ENCODE results near the gene TNFAIP8L2.
"Not testable (repeated sequence)": the region's sequence is repeated elsewhere in the genome, so short reads cannot be mapped to it uniquely, and the experiment has no call there.

Gene TNFAIP8L2

DNA sequence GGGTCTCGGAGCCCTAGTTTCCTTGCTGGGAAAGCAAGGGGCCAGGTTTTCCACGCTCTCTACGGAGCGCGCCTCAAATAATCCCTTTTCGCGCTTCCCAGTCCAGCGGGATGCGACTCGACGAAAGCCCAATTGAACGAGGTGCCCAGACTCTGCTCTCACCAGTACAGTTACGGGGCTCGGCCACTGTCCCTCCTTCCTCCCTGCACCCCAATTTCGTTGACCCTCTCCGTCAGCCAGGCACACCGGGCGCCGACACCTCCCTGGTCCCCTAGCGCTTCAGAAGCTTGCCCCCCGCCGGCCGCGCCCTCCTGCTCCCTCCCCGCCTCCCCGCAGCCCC is 10.4 kb upstream of the TNFAIP8L2 start:
- DNase-seq (ENCODE audit: low read depth): no peak

DNA sequence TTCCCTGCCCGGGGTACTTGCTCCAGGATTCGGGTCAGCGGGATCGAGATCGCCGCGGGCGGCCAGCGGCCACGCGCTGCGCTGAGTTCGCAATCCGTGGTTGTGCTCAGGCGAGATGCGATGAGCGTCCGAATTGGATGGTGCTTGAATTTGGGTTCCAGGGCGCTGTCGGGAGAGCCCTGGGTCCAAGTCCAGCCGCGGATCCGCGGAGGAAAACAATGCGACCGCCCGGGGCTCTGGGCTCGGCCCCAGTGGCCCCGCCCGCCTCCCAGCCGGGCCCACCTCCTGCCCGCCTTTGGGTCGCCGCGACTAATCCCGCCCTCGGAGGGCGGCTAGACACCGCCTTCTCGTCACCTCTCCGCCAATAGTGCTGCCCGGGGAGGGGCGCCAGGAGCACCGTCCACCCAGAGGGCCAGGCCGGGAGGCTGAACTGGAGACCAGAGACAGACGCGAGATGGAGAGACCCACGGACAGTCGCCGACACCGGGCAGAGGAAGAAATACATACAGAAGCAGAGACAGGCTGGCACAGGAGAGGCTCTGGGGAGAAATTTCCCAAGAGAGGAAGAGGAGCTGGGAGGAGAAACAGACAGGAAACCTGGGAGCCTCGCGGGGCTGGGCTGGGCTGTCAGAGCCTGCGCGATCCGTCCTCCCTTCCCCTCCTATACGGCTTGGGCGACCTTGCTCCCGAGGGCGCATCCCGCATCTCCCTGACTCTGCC is 9.9 kb upstream of the TNFAIP8L2 start, which contains the start of gene SEMA6C:
Gene SEMA6C, minus strand, starts transcription at position 220 of the 720 bp plus-strand sequence. CDS start 4,010 bp downstream, outside the sequence.
- peak; percentile 85 for DNase-seq (ENCODE audit: low read depth)

DNA sequence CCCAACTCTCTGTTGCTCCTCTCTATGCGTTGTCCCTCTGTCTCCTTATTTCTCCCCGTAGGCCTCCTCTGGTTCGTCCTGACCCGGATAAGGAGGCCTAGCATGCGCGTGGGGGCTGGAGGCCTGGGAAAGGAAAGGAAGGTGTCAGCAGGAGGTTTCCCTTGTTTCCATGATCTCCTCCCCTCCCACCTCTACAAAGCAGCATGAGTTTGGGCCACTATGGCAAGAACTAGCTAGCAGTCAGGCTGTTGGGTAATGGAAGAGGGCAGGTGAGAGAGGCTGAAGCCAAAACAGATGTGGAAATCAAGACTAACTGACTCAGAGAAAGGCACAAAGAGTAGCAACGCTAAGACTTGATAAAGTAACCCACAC is 9.3 kb upstream of the TNFAIP8L2 start:
- no peak for DNase-seq (ENCODE audit: low read depth)

DNA sequence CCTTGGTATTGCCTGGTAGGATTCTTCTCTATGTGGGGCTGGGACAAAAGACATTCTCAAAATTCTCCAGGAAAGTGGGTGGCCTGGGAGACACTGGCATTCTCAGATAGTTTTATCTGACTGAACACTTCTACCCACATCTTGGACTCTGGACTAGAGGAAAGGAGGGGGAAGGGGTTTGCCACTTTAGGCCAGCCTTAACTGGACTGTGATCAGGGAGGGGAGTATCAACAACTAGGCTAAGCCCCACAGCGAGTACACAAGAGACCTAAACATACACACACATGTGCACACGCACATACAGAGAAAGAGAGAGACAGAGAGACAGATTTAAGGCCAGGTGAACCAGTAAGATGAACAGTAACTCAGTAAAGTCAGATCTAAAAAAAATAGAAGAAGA is 8.8 kb upstream of the TNFAIP8L2 start:
- DNase-seq (ENCODE audit: low read depth): no peak

DNA sequence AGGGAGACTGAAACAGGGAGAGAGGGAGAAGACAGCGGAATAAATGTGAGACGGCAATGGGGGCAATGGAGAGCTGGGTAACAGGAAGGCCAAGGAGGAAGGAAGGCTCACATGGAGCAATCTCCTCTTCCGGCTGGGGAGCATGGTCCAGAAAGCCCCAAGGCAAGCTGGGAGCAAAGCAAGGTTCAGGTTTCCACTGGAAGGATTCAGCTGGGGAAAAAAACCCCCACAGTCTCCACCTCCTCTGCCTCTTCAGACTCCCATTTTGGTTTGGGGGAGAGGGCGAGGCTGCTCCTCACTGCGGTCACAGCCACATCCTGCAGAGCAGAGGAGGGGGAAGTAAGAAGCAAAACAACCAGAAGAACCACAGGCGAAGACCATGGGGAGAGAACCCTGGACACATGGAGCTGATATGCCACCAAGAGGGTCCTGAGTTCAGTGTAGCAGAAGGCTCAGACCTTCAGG is 650 bp downstream of the TNFAIP8L2 start:
- DNase-seq (ENCODE audit: low read depth): peak; percentile 49

DNA sequence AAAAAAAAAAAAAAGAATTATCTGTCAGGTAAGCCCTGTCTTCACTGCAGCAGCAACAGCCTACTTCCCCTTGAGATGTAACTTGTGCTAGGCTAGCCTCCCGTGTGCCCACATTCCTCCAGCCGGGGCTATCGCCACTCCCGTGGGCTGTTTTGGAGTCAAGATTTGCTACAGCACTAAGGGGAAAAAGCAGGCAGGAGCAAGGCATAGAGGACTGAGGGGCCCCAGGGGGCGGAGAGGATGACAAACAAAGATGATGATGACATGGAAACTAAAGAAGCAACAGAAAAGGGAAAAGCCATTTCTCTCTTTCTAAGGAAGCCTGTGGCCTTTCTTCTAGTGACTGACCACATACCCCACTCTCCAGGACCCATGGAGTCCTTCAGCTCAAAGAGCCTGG is 1.9 kb downstream of the TNFAIP8L2 start:
- peak; percentile 42 for DNase-seq (ENCODE audit: low read depth)

DNA sequence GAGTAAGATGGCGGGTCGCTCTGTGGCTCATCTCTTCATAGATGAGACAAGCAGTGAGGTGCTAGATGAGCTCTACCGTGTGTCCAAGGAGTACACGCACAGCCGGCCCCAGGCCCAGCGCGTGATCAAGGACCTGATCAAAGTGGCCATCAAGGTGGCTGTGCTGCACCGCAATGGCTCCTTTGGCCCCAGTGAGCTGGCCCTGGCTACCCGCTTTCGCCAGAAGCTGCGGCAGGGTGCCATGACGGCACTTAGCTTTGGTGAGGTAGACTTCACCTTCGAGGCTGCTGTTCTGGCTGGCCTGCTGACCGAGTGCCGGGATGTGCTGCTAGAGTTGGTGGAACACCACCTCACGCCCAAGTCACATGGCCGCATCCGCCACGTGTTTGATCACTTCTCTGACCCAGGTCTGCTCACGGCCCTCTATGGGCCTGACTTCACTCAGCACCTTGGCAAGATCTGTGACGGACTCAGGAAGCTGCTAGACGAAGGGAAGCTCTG is 2.4 kb downstream of the TNFAIP8L2 start:
- DNase-seq (ENCODE audit: low read depth): no peak

DNA sequence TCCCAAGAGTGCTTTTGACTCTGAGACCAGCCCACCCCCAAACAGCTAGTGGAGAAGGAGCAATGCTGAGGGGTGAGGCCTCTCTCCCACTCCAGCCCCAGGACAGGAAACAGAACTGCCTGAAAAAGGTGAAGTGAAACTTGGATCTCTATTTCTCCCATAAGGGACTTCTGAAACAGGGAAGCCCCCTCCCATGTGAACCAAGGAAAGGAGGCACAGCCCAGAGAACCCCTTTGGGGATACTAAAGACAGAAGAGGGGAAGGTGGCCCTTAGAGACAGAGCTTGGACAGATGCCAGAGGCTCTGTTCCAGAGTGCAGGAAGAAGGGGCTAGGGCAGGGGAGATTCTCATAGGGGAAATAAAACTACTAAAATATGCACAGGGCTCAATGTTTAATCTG is 2.9 kb downstream of the TNFAIP8L2 start:
- DNase-seq (ENCODE audit: low read depth): no peak

DNA sequence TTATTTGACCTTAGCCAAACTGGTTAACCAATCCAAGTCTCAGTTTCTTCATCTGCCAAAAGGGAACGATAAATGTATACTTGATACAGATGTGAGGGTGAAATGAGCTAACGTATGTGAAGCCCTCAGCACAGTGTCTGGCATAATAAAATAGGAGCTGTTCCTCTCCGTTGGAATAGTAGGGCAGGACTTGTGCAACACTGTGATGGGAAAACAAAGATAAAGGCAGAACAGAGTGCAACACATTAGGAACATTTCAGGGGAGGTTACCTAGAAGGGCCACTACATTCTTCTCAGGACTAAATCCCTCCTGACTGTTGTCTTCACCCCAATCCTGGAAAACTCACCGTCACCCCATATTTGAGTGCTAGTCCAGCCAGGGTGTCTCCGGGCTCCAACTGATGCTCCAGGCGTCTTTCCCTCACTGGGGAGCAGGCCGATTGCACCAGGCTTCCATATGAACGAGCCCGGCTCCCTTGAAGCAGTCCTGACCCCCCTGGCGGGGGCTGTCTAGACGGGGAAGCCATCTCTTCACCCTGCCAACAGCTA is 8.4 kb downstream of the TNFAIP8L2 start:
- no peak for DNase-seq (ENCODE audit: low read depth)

DNA sequence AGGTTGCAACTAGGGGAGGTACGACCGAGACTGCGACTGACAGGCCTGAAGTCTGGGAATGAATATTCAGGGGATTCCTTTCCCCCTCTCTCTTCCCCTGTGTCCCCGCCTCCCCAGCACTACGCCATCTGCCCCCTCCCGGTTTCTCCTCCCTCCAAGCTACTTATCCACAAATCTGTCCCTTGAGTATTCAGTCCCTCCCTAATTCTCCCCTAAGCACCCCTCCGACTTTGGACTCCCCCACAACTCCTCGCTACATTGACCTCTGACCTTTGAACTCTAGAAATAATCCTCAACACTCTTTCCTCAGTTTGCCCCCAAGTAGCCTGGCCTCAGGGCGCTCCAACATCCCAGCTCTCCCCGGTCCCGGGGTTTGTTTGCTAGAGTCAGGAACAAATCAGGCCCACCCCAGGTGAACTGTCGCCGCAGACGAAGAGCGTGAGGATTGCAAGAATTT is 8.9 kb downstream of the TNFAIP8L2 start:
- no peak for DNase-seq (ENCODE audit: low read depth)

DNA sequence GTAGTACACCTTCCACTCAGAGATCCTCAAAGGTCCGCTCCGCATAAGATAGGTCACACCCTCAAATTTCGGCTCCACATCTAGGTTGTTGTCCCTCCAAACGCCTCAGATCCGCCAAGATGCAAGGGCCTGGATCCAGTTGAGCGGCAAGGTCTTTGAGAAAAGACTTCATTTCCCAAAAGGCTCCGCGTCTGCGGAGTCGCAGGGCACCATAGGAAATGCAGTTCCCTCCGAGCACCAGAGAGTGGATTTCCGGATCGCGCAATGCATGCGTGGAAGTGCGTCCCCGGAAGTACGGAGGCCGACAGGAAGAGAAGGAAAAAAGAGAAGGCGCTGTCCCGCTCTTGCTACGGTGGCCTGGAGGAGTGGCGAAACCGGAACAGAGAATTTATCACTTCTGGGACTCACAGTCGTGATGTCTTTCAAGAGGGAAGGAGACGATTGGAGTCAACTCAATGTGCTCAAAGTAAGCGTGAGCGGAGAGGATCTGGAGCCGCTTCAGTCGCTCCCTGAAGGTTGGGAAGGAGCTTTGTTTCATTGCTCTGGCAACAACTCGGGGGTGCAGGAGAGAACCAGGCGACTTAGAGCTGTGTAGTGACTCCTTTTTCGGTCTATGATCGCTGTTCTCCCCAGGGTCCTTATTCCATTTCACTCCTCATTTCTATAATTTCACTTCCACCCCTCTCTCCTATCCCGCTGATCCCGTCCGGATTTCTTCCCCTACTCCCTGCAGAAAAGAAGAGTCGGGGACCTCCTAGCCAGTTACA is 9.5 kb downstream of the TNFAIP8L2 start, which contains the start of the genes LYSMD1 and SCNM1:
Gene LYSMD1, minus strand, starts transcription at position 165 of the 767 bp plus-strand sequence. CDS start 644 bp downstream, outside the sequence.
Gene SCNM1, plus strand, starts transcription at position 407 of the 767 bp plus-strand sequence. Its CDS starts 9 bp downstream, at position 416.
- DNase-seq (ENCODE audit: low read depth): peak; percentile 88

DNA sequence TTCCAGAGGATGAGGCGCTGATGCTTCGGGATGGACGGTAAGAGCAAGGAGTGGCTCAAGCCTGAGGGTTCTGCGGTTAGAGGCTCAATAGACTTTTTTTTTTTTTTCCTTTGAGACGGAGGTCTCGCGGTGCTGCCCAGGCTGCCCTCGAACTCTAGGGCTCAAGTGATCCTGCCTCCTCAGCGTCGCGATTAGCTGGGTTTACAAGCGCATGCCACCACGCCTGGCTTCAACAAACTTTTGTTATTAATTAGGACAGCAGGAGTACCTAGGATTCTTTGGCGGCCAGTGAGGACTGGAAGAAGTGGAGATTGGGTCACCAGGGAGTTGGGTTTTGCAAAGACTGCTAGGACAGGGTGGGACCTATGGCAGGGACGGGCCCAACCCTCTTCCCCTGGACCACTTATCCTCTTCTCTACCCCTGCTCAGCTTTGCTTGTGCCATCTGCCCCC is 10.1 kb downstream of the TNFAIP8L2 start:
- no peak for DNase-seq (ENCODE audit: low read depth)

DNA sequence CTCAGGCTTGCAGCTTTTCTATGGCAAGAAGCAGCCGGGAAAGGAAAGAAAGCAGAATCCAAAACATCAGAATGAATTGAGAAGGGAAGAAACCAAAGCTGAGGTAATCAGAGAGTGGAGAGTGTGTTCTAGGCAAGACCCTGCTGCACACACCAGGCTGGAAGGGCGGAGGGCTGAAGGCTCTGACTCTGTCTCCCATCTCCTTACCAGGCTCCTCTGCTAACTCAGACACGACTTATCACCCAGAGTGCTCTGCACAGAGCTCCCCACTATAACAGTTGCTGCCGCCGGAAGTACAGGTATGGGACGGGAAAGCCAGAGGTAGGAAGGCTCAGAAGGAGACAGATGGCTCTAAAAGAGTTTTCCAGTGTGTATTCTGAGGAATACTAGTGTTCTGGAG is 10.7 kb downstream of the TNFAIP8L2 start:
- no peak for DNase-seq (ENCODE audit: low read depth)

DNA sequence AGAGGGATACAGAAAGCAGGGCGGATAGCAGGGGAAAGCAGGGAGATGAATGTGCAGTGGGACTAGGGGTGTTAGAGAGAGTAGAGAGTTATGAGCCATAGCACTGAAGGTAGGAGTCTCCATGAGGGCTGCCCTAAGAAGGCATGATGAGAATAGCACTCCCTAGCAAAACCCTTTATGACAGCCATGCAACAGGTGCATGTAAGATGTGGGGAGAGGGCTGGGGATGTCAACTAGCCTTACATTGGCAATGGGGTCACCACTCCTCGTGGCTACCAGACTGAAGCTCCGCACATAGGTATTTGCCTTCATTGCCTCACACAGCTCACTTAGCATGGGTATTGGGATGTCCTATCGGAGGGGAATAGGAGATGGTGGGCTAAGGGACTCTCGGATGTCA is 14.7 kb downstream of the TNFAIP8L2 start:
- DNase-seq (ENCODE audit: low read depth): no peak

DNA sequence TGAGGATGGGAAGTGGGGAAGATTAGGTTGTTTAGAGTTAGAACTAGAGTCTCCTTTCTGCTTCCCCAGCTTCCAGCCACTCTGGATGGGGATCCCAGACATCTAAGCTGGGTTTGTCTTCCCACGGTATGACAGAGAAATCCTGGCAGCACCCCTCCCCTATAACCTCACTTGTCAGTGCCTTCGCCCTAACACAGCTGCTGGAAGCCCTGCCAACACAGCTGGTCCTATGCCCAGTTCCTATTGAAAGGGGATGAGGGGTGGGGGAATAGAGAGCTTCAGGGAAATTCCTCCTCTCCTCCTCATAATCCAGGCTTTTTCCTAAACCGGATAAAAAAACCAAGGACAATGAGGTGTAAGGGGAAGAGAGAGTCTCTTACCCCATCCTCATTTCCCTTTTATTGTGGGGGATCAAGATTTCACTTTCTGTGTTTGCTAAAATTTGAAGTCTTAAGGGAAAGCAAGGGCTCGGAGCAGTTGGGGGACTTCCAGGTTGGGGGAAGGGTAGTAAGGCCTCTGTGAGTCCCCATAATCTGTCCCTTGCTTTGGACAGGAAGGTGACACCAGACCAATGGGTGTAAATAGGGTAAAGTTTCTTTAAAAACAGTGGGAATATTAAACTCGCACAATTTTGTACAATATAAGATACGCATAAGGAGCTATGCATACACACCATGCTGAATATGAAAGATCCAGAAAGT is 18.7 kb downstream of the TNFAIP8L2 start:
- no peak for DNase-seq (ENCODE audit: low read depth)

DNA sequence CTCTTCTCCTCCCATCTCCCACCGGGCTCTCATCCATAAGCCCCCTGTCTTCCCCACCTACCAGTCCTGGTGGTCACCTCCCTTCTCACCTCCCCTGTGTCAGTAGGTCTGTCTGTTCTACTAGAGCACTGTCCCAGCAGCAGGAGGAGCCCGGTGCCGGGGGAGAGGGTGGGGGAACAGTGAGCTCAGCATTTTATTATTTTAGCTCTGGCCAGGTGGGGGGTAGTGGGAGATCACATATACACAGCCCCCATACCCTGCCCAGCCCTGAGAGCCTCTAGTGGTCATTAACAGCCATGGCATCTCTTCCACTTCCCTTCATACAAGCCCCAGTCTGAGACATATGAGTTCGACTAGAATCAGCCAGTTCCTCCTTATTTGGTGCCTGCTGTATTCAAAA is 19.4 kb downstream of the TNFAIP8L2 start, which contains the start of gene TMOD4:
Gene TMOD4, minus strand, starts transcription at position 119 of the 400 bp plus-strand sequence. CDS start 1,106 bp downstream, outside the sequence.
- DNase-seq (ENCODE audit: low read depth): no peak

DNA sequence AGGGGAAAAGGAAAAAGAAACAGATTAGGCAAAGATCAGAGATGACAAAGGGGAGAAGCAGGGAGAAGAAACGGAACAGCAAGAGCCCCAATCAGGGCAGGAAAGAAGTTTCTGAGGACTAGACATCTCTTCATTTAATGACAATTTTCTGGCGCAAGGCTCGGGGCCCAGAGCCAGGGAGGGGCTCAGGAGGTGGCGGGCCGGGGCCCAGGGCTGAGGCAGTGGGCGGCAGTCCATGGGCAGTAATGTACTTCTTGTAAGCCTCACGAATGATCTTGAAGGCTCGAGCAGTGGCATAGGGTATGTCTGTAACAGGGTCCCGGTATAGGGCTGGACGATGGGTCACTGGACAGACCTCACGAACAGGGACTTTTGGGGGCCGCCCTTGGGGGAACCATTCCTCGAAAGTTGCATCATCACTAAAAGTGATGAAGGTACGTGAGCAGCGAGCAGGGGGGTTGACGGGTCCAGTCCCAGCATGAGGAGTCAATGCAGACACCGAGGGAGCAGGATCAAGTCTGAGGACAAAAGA is 20.1 kb downstream of the TNFAIP8L2 start:
- DNase-seq (ENCODE audit: low read depth): no peak

DNA sequence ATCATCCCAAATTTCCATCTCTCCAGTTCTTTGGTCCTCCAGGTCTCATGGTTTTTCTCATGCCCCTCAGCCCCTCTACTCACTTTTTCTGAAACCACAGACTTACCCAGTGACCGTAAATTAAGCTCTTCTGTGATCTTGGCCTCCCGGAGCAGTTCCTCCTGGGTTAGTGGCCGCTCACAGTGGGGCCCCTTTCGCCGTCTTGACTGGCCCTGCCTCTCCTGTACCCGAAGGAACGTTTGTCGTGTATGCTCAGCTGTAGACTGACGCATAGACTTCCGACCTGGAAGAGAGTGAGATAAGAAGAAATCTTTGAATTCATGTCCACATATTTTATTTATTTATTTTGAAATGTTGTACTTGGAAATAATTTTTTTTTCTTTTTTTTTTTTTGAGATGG is 27.8 kb downstream of the TNFAIP8L2 start:
- no peak for DNase-seq (ENCODE audit: low read depth)

DNA sequence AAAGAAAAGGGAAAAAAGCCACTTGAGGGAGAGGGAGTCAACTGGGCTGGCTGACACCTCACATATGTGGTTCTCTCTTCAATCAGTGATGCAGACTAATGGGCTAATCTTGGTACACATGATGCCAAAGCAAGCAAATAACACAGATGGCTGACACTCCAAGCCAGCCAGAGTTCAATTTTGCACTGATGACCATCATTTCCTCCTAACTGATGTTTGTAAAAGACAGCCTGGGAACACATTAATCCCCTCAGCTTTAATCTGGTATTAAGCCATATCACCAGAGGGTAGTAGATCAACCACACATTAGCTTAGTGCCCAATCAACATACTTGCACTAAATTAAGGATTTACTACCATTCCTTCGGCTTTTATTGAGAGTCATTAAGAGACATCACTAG is 30.8 kb downstream of the TNFAIP8L2 start:
- no peak for DNase-seq (ENCODE audit: low read depth)

DNA sequence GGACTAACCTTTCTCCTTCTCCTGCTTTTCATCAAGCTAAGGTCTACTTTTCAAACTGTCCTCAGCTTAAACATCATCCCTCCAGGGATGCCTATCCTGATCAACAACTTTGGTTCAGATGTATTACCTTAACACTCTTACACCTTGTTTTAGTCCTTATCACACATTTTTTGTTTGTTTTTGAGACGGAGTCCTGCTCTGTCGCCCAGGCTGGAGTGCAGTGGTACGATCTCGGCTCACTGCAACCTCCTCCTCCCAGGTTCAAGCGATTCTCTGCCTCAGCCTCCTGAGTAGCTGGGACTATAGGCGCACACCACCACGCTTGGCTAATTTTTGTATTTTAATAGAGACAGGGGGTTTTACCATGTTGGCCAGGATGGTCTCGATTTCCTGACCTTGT is 32.2 kb downstream of the TNFAIP8L2 start:
- DNase-seq (ENCODE audit: low read depth): not testable (repeated sequence)

DNA sequence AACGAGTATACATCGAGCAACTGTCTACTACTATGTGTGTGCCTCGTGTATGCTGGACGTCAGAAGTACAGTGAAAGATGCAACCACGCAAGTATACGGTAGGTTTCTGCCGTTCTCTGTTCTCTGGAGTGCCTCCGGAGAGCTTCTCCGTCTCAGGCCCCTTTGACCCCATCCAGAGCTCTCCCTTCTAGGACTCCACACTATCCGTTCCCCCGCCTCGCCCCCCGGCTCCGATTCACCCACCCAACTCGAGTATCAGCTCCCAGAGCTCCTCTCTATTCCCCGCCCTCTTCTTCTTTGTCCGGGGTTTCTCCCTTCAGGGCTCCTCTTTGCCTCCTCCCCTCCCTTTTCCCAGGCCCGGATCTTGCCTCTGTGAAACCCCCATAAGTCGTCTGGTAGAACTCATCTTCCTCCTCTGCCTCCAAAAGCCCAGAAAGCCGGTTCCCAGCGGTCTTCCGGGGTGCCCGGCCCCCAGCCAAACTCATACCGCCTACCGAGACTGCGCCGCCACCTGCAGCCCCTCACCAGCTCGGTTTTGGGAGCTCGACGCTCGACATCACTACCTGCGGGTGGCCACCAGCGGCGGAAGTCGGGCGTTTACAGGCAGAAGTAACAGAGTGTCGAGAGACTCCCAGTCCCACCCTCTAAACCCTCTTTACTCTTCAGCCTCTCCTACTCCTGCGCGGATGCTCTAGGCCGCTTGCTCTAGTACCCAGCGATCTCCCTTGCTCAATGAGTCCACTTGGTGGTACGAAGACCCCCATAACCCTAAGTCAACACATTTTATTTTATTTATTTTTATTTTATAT is 33.4 kb downstream of the TNFAIP8L2 start, which contains the start of gene VPS72:
Gene VPS72, minus strand, starts transcription at position 561 of the 809 bp plus-strand sequence. Its CDS starts 76 bp downstream, at position 485.
- peak; percentile 79 for DNase-seq (ENCODE audit: low read depth)
